MM.1S (cell line): ENCODE measurements around the gene MVB12B.

Source experiments
- EZH2 ChIP-seq: fragments of 300-600 bp; sonication (generic); optimal IDR thresholded peaks from 2 replicates; pipeline ENCODE3; 2017; ENCODE audit warnings: low read depth, mild to moderate bottlenecking, antibody characterized with exemption, low read length, mixed read lengths
- TF ChIP-seq, protein P1 (sequence below): fragments of 300-600 bp; sonication (generic); IDR thresholded peaks from 2 replicates; pipeline ENCODE4 v1.5.1; 2016; ENCODE audit warnings: antibody characterized with exemption, low read length, mixed read lengths

DNA sequence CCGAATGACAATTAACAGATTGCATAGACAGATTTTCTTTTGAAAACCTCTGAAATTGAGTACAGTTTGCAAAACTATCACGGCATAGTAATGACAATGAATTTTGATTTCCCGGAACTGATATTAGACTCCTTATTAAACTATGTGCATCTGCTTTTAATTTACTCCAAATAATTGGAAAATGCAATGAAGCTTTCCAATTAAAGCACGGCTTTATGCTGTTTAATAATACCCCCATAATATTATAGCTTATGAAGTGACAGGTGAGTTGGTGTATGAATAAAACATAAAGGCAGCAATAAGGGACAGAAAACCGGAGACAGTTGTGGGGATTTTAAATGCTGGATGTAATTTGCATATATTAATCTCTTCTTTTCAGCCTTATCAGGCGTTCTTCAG is 110.6 kb downstream of the MVB12B start:
- TF ChIP-seq, protein P1, sequence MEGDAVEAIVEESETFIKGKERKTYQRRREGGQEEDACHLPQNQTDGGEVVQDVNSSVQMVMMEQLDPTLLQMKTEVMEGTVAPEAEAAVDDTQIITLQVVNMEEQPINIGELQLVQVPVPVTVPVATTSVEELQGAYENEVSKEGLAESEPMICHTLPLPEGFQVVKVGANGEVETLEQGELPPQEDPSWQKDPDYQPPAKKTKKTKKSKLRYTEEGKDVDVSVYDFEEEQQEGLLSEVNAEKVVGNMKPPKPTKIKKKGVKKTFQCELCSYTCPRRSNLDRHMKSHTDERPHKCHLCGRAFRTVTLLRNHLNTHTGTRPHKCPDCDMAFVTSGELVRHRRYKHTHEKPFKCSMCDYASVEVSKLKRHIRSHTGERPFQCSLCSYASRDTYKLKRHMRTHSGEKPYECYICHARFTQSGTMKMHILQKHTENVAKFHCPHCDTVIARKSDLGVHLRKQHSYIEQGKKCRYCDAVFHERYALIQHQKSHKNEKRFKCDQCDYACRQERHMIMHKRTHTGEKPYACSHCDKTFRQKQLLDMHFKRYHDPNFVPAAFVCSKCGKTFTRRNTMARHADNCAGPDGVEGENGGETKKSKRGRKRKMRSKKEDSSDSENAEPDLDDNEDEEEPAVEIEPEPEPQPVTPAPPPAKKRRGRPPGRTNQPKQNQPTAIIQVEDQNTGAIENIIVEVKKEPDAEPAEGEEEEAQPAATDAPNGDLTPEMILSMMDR, result no peak
- TF ChIP-seq EZH2, result no peak
